MM.1S (cell line): ENCODE results near the gene MYOCD.
"Not testable (repeated sequence)": the region's sequence is repeated elsewhere in the genome, so short reads cannot be mapped to it uniquely, and the experiment has no call there.

ENCODE experiments used
- DNase-seq: peaks from one replicate; pipeline ENCODE4 v3.0.0-alpha.2; 2015
- H2AFZ ChIP-seq: fragments of 300-600 bp; sonication (generic); 2 replicates; pipeline ENCODE4 v1.6.0; 2016; ENCODE audit warnings: antibody characterized with exemption, low read length
- H3F3A ChIP-seq: fragments of 300-600 bp; sonication (generic); 2 replicates; pipeline ENCODE4 v1.6.1; 2016; ENCODE audit warnings: mild to moderate bottlenecking, antibody characterized with exemption, low read length, moderate library complexity, mixed read lengths; ENCODE audit not compliant: insufficient read depth
- H3K27ac ChIP-seq: fragments of 300-600 bp; sonication (generic); 2 replicates; pipeline ENCODE4 v1.5.1; 2016; ENCODE audit warnings: mild to moderate bottlenecking, low read length
- H3K27me3 ChIP-seq: fragments of 300-600 bp; sonication (generic); replicated peaks from 2 replicates; pipeline ENCODE4 v1.6.0; 2016; ENCODE audit warnings: low read length; ENCODE audit not compliant: insufficient read depth
- H3K36me3 ChIP-seq: fragments of 300-600 bp; sonication (generic); replicated peaks from 2 replicates; pipeline ENCODE4 v1.6.1; 2016; ENCODE audit warnings: mild to moderate bottlenecking, low read length, mixed read lengths; ENCODE audit not compliant: insufficient read depth
- H3K4me1 ChIP-seq: fragments of 300-600 bp; sonication (generic); 2 replicates; pipeline ENCODE4 v1.6.1; 2016; ENCODE audit warnings: low read length, mixed read lengths
- H3K4me2 ChIP-seq: fragments of 300-600 bp; sonication (generic); 2 replicates; pipeline ENCODE4 v1.6.0; 2016; ENCODE audit warnings: low read depth, low read length
- H3K4me3 ChIP-seq: fragments of 300-600 bp; sonication (generic); 2 replicates; pipeline ENCODE4 v1.5.1; 2016; ENCODE audit warnings: low read length, mixed read lengths
- H3K79me2 ChIP-seq: fragments of 300-600 bp; sonication (generic); 2 replicates; pipeline ENCODE4 v1.6.1; 2016; ENCODE audit warnings: mixed run types, low read length, mixed read lengths
- H3K9ac ChIP-seq: fragments of 300-600 bp; sonication (generic); 2 replicates; pipeline ENCODE4 v1.6.1; 2016; ENCODE audit warnings: low read length, mixed read lengths
- H3K9me2 ChIP-seq: fragments of 300-600 bp; sonication (generic); replicated peaks from 2 replicates; pipeline ENCODE4 v1.6.1; 2016; ENCODE audit warnings: mild to moderate bottlenecking, low read length, mixed read lengths; ENCODE audit not compliant: insufficient read depth
- H3K9me3 ChIP-seq: fragments of 300-600 bp; sonication (generic); replicated peaks from 2 replicates; pipeline ENCODE4 v1.6.1; 2016; ENCODE audit warnings: mild to moderate bottlenecking, low read length, mixed read lengths; ENCODE audit not compliant: insufficient read depth
- H4K20me1 ChIP-seq: fragments of 300-600 bp; sonication (generic); 2 replicates; pipeline ENCODE4 v1.6.1; 2016; ENCODE audit warnings: mild to moderate bottlenecking, low read length, moderate library complexity, mixed read lengths; ENCODE audit not compliant: insufficient read depth
- CTCF ChIP-seq: fragments of 300-600 bp; sonication (generic); IDR thresholded peaks from 2 replicates; pipeline ENCODE4 v1.5.1; 2016; ENCODE audit warnings: antibody characterized with exemption, low read length, mixed read lengths
- EZH2 ChIP-seq: fragments of 300-600 bp; sonication (generic); optimal IDR thresholded peaks from 2 replicates; pipeline ENCODE3; 2017; ENCODE audit warnings: low read depth, mild to moderate bottlenecking, antibody characterized with exemption, low read length, mixed read lengths
- EZH2phosphoT487 ChIP-seq: fragments of 300-600 bp; sonication (generic); IDR thresholded peaks from 2 replicates; pipeline ENCODE4 v1.6.1; 2018; ENCODE audit warnings: antibody characterized with exemption, low read length

MYOCD gene

GRCh38 chr17:12632785-12633184 is 32.9 kb upstream of the MYOCD start:
- TF ChIP-seq EZH2phosphoT487 (no peak), CTCF (no peak), EZH2 (no peak)
- Histone ChIP-seq H3K4me2 (no peak overlapping the region), H3K9me2 (no peaks in the 10 kb centered on the region), H4K20me1 (no peaks in the 10 kb centered on the region), H3F3A (no peaks in the 10 kb centered on the region), H3K27ac (no peak overlapping the region), H3K27me3 (no peaks in the 10 kb centered on the region), H3K9ac (no peak overlapping the region), H3K4me1 (no peaks in the 10 kb centered on the region), H2AFZ (no peak overlapping the region), H3K79me2 (no peaks in the 10 kb centered on the region), H3K4me3 (no peak overlapping the region), H3K9me3 (no peaks in the 10 kb centered on the region), H3K36me3 (no peaks in the 10 kb centered on the region)
- no peak for DNase-seq

GRCh38 chr17:12634789-12635414 is 30.8 kb upstream of the MYOCD start:
- TF ChIP-seq CTCF (no peak), EZH2 (no peak), EZH2phosphoT487 (no peak)
- no peak overlapping the region for H3K9ac ChIP-seq
- no peaks in the 10 kb centered on the region for H3K79me2 ChIP-seq
- no peaks in the 10 kb centered on the region for H3K9me2 ChIP-seq
- no peak overlapping the region for H3K27ac ChIP-seq
- no peak overlapping the region for H3K4me3 ChIP-seq
- H3K27me3 ChIP-seq, result no peaks in the 10 kb centered on the region
- H3K4me2 ChIP-seq, result no peak overlapping the region
- DNase-seq, result no peak
- H3K9me3 ChIP-seq, result no peaks in the 10 kb centered on the region
- H3K4me1 ChIP-seq, result no peaks in the 10 kb centered on the region
- no peaks in the 10 kb centered on the region for H3F3A ChIP-seq
- H3K36me3 ChIP-seq, result no peaks in the 10 kb centered on the region
- no peak overlapping the region for H2AFZ ChIP-seq
- no peaks in the 10 kb centered on the region for H4K20me1 ChIP-seq

GRCh38 chr17:12635996-12636395 is 29.7 kb upstream of the MYOCD start:
- not testable (repeated sequence) for H3K36me3 ChIP-seq, H3K79me2 ChIP-seq, H3K4me1 ChIP-seq, H3F3A ChIP-seq, H3K9ac ChIP-seq, H2AFZ ChIP-seq, H3K27me3 ChIP-seq, H3K4me2 ChIP-seq, H3K9me2 ChIP-seq, H4K20me1 ChIP-seq, H3K27ac ChIP-seq, H3K9me3 ChIP-seq, DNase-seq, H3K4me3 ChIP-seq

GRCh38 chr17:12637015-12637414 is 28.7 kb upstream of the MYOCD start:
- DNase-seq, result no peak
- Histone ChIP-seq H3K4me1 (no peaks in the 10 kb centered on the region), H3K27me3 (no peaks in the 10 kb centered on the region), H3K4me2 (no peak overlapping the region), H3F3A (no peaks in the 10 kb centered on the region), H3K4me3 (no peak overlapping the region), H3K36me3 (no peaks in the 10 kb centered on the region), H3K9ac (no peak overlapping the region), H3K27ac (no peak overlapping the region), H3K9me3 (no peaks in the 10 kb centered on the region), H4K20me1 (no peaks in the 10 kb centered on the region), H2AFZ (no peak overlapping the region), H3K79me2 (no peaks in the 10 kb centered on the region), H3K9me2 (no peaks in the 10 kb centered on the region)
- TF ChIP-seq EZH2 (no peak), CTCF (no peak), EZH2phosphoT487 (no peak)
